Karpas-422 (cell line): ENCODE data around the gene FCGBP. TPM values are rescaled to one million over a fixed set of nuclear protein-coding genes. Genes with fewer than 3 reads are reported as not detected.
A peak's percentile ranks its signal among the peaks of the same experiment; 100 is the strongest.
"Not testable (repeated sequence)": the region's sequence is repeated elsewhere in the genome, so short reads cannot be mapped to it uniquely, and the experiment has no call there.

ENCODE experiments used
- DNase-seq: peaks from one replicate; pipeline ENCODE4 v3.0.0-alpha.2; 2015
- H2AFZ ChIP-seq: fragments of 200-600 bp; sonication (generic); 2 replicates; pipeline ENCODE4 v1.6.1; 2014; ENCODE audit warnings: antibody characterized with exemption, low read length, mixed read lengths
- H3K27ac ChIP-seq: fragments of 200-600 bp; sonication (generic); 2 replicates; pipeline ENCODE4 v1.5.1; 2014; ENCODE audit warnings: mild to moderate bottlenecking, low read length, moderate library complexity
- H3K27me3 ChIP-seq: fragments of 200-600 bp; sonication (generic); 2 replicates; pipeline ENCODE4 v1.6.1; 2014; ENCODE audit warnings: low read length, mixed read lengths
- H3K36me3 ChIP-seq: fragments of 200-600 bp; sonication (generic); 2 replicates; pipeline ENCODE4 v1.6.1; 2014; ENCODE audit warnings: low read length, mixed read lengths; ENCODE audit not compliant: insufficient read depth
- H3K4me1 ChIP-seq: fragments of 200-600 bp; sonication (generic); 2 replicates; pipeline ENCODE4 v1.6.1; 2014; ENCODE audit warnings: mild to moderate bottlenecking, low read length, mixed read lengths
- H3K4me2 ChIP-seq: fragments of 200-600 bp; sonication (generic); 2 replicates; pipeline ENCODE4 v1.6.1; 2014; ENCODE audit warnings: low read length, low read depth, mild to moderate bottlenecking; ENCODE audit not compliant: poor library complexity, severe bottlenecking
- H3K4me3 ChIP-seq: fragments of 200-600 bp; sonication (generic); 2 replicates; pipeline ENCODE4 v1.5.1; 2014; ENCODE audit warnings: mild to moderate bottlenecking, antibody characterized with exemption, low read length, mixed read lengths
- H3K79me2 ChIP-seq: fragments of 200-600 bp; sonication (generic); 2 replicates; pipeline ENCODE4 v1.6.1; 2014; ENCODE audit warnings: mild to moderate bottlenecking, low read length, mixed read lengths
- H3K9ac ChIP-seq: fragments of 200-600 bp; sonication (generic); 2 replicates; pipeline ENCODE4 v1.6.0; 2014; ENCODE audit warnings: low read length
- H3K9me2 ChIP-seq: fragments of 200-600 bp; sonication (generic), shearing (Covaris generic); replicated peaks from 2 replicates; pipeline ENCODE4 v1.6.0; 2014; ENCODE audit warnings: mild to moderate bottlenecking, low read length, moderate library complexity; ENCODE audit not compliant: insufficient read depth
- H3K9me3 ChIP-seq: fragments of 300-700, 200-600 bp; sonication (generic); 2 replicates; pipeline ENCODE4 v1.6.1; 2014; ENCODE audit warnings: low read length, mixed read lengths
- H4K20me1 ChIP-seq: fragments of 200-600 bp; sonication (generic); 2 replicates; pipeline ENCODE4 v1.6.1; 2014; ENCODE audit warnings: mild to moderate bottlenecking, antibody characterized with exemption, low read length, low read depth; ENCODE audit not compliant: insufficient read depth
- total RNA-seq: library from RNA; depleted of rRNA; stranded (reverse); fragments of >200 nt; shearing (Covaris generic); gene quantifications from 2 replicates; pipeline ENCODE4 v1.2.3, GENCODE V29; 2014; ENCODE audit warnings: low replicate concordance

The FCGBP gene
- total RNA-seq, 1 experiment from 2014 or later = not detected

DNA sequence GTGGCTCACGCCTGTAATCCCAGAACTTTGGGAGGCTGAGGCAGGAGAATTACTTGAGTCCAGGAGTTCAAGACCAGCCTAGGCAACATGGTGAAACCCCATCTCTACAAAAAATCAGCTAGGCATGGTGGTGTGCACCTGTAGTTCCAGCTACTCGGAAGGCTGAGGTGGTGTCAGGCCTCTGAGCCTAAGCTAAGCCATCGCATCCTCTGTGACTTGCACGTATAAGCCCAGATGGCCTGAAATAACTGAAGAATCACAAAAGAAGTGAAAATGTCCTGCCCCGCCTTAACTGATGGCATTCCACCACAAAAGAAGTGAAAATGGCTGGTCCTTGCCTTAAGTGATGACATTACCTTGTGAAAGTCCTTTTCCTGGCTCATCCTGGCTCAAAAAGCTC is 23.5 kb upstream of the FCGBP start:
- H4K20me1 ChIP-seq, DNase-seq, H3K27me3 ChIP-seq, H3K9ac ChIP-seq, H2AFZ ChIP-seq, H3K9me2 ChIP-seq, H3K27ac ChIP-seq, H3K36me3 ChIP-seq, H3K79me2 ChIP-seq, H3K4me3 ChIP-seq, H3K9me3 ChIP-seq, H3K4me2 ChIP-seq: not testable (repeated sequence)
- H3K4me1 ChIP-seq = peaks cover 21% of the 10 kb centered on the region

DNA sequence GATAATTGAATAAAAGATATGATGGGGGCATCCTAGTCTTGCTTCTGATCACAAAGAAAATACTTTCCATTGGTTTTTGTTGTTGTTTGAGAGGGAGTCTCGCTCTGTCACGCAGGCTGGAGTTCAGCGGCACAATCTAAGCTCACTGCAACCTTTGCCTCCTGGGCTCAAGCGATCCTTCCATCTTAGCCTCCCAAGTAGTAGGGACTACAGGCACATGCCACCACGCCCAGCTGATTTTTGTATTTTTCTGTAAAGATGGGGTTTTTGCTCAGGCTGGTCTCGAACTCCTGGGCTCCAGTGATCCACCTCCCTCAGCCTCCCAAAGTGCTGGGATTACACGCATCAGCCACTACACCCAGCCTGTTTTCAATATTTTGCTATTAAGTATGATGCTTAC is 19.5 kb upstream of the FCGBP start:
- no peaks in the 10 kb centered on the region for H4K20me1 ChIP-seq
- H3K9me3 ChIP-seq = no peaks in the 10 kb centered on the region
- H3K27me3 ChIP-seq = no peaks in the 10 kb centered on the region
- no peak overlapping the region for H3K27ac ChIP-seq
- no peaks in the 10 kb centered on the region for H3K9me2 ChIP-seq
- H3K4me2 ChIP-seq = peak overlapping the region; percentile 44
- no peaks in the 10 kb centered on the region for H3K36me3 ChIP-seq
- H3K79me2 ChIP-seq = no peaks in the 10 kb centered on the region
- H2AFZ ChIP-seq = no peak overlapping the region
- H3K9ac ChIP-seq = no peak overlapping the region
- H3K4me3 ChIP-seq = no peak overlapping the region
- peaks cover 13% of the 10 kb centered on the region for H3K4me1 ChIP-seq
- no peak for DNase-seq

DNA sequence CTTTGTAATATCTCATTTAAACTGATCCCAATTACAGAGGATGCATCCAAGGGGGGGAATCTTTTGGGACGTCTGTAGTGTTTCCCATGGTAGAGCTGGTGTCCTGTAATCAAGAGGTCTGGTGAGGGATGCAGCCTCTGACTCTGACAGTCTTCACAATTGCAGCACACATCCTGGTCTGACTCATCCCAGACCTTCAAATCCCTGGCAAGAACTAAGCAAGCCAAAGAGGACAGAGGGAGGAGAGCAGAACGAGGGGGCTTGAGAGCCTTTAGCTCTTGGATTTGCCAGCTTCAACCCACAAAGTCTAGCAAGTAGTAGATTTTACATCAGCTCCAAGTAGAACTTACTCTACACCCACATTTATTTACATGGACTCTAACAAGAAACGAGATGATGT is 17.3 kb upstream of the FCGBP start:
- no peaks in the 10 kb centered on the region for H3K9me2 ChIP-seq
- H3K79me2 ChIP-seq = no peaks in the 10 kb centered on the region
- H3K27me3 ChIP-seq = no peaks in the 10 kb centered on the region
- H3K9me3 ChIP-seq = no peaks in the 10 kb centered on the region
- H3K9ac ChIP-seq = no peak overlapping the region
- H3K4me2 ChIP-seq = no peak overlapping the region
- no peak overlapping the region for H2AFZ ChIP-seq
- H3K27ac ChIP-seq = no peak overlapping the region
- H3K4me3 ChIP-seq = no peak overlapping the region
- H3K4me1 ChIP-seq = peaks cover 13% of the 10 kb centered on the region
- no peaks in the 10 kb centered on the region for H4K20me1 ChIP-seq
- DNase-seq = no peak
- no peaks in the 10 kb centered on the region for H3K36me3 ChIP-seq

DNA sequence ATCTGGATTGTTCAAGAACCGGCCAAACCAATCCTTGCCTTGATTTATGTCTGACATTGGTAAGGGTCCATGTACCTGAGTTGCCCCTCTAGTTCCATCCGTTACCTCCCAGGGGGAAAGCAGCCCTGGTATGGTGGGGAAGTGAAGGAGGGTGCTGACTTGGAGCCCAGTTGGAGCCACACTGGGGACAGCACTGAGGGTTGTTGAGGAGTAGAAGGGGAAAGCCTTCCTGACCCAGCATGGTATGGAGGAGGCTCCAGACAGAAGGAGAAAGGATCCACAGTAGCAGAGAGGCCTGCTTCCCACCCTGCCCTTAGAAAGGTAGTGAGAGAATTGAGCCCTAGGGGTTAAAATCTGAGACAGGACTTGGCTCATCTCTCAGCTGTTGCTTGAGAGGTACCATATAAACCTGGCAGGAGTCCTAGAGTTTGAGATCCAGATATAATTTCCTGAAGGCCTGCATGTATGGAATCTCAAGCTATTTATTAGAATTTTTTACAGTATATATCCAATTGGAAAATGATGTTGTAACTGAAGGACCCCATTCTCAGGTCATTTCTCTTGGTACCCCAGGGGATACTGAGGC is 16.7 kb upstream of the FCGBP start:
- Histone ChIP-seq H3K9ac (no peak overlapping the region), H3K27me3 (no peaks in the 10 kb centered on the region), H3K9me3 (no peaks in the 10 kb centered on the region), H3K9me2 (no peaks in the 10 kb centered on the region), H2AFZ (no peak overlapping the region), H3K4me1 (peaks cover 13% of the 10 kb centered on the region), H3K27ac (no peak overlapping the region), H3K4me2 (no peak overlapping the region), H4K20me1 (no peaks in the 10 kb centered on the region), H3K36me3 (no peaks in the 10 kb centered on the region), H3K4me3 (no peak overlapping the region), H3K79me2 (no peaks in the 10 kb centered on the region)
- DNase-seq = no peak

DNA sequence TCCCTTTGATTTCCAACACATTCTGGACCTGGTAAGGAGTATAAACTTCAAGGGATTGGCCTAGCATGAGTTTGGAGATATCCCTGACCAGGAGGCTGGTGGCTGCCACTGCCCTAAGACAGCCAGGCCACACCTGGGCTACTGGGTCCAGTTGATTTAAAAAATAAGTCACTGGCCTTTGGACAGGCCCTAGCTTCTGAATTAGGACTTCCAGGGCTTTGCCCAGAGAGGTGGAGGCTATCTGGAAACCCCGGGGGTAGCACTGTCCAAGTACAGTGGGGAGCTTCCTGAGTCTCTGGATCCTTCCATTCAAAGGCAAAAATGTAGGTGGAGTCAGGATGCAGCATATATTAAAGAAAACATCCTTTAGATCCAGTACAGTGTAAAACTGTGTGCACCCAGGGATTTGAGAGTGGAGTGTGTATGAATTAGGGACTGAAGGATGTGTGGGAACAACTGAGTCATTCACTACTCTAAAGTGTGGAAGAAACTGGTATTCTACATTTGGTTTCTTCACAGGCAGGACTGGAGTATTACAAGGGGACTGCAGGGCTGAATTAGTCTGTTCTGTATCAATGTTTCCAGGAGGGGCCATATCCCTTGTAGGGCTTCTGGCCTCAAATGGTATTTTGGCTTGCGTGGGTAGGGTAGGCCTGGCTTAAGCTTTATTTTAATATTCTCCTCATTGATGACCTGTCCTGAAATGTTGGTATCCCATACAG is 14.8 kb upstream of the FCGBP start:
- no peak overlapping the region for H3K27ac ChIP-seq
- no peak overlapping the region for H3K4me2 ChIP-seq
- peaks cover 12% of the 10 kb centered on the region for H3K4me1 ChIP-seq
- H3K4me3 ChIP-seq = no peak overlapping the region
- no peak overlapping the region for H2AFZ ChIP-seq
- no peaks in the 10 kb centered on the region for H3K36me3 ChIP-seq
- no peaks in the 10 kb centered on the region for H3K9me2 ChIP-seq
- no peaks in the 10 kb centered on the region for H4K20me1 ChIP-seq
- H3K9me3 ChIP-seq = no peaks in the 10 kb centered on the region
- H3K9ac ChIP-seq = no peak overlapping the region
- no peaks in the 10 kb centered on the region for H3K27me3 ChIP-seq
- DNase-seq = no peak
- H3K79me2 ChIP-seq = no peaks in the 10 kb centered on the region

DNA sequence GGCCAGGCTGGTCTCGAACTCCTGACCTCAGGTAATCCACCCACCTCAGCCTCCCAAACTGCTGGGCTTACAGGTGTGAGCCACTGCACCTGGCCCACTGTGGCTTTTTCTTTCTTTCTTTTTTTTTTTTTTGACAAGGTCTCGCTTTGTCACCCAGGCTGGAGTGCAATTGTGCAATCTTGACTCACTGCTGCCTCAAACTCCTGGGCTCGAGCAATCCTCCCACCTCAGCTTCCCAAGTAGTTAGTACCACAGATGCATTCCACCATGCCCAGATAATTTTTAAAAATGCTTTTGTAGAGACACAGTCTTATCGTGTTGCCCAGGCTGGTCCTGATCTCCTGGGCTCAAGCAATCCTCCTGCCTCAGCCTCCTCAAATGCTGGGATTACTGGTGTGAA is 12.1 kb upstream of the FCGBP start:
- no peak overlapping the region for H3K27ac ChIP-seq
- H3K9me3 ChIP-seq = no peaks in the 10 kb centered on the region
- H3K4me3 ChIP-seq = no peak overlapping the region
- no peaks in the 10 kb centered on the region for H3K79me2 ChIP-seq
- H2AFZ ChIP-seq = no peak overlapping the region
- H3K27me3 ChIP-seq = no peaks in the 10 kb centered on the region
- peaks cover 11% of the 10 kb centered on the region for H3K4me1 ChIP-seq
- no peaks in the 10 kb centered on the region for H3K36me3 ChIP-seq
- no peaks in the 10 kb centered on the region for H4K20me1 ChIP-seq
- no peak overlapping the region for H3K4me2 ChIP-seq
- H3K9me2 ChIP-seq = no peaks in the 10 kb centered on the region
- DNase-seq = no peak
- no peak overlapping the region for H3K9ac ChIP-seq

DNA sequence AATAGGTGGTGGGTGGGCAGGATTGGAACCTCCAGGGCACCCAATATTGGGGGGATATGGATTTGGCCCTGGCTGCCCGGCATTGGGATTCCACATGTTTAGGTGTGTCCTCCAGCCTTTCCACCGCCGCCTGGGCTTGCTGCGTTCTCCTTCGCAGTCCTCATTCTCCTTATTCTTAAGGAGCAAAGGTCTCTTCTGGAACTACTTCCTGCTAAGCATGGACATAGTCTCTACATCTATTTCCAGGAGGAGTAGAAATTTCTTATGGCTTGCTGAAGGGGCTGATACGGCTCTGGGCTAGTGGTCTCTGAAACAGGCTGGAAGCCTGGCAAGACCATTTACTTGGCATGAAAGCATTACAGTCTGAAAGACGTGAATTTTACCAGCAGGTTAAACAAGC is 9.2 kb upstream of the FCGBP start:
- Histone ChIP-seq H2AFZ (no peak overlapping the region), H3K36me3 (no peaks in the 10 kb centered on the region; the same call in 1 of the 2 replicates), H3K9me2 (no peaks in the 10 kb centered on the region), H3K9me3 (peaks cover 3% of the 10 kb centered on the region; the same call in 1 of the 2 replicates), H3K79me2 (no peaks in the 10 kb centered on the region), H3K27me3 (no peaks in the 10 kb centered on the region), H3K27ac (no peak overlapping the region), H3K9ac (no peak overlapping the region), H4K20me1 (no peaks in the 10 kb centered on the region), H3K4me1 (peaks cover 16% of the 10 kb centered on the region), H3K4me2 (no peak overlapping the region), H3K4me3 (no peak overlapping the region)
- DNase-seq = no peak

DNA sequence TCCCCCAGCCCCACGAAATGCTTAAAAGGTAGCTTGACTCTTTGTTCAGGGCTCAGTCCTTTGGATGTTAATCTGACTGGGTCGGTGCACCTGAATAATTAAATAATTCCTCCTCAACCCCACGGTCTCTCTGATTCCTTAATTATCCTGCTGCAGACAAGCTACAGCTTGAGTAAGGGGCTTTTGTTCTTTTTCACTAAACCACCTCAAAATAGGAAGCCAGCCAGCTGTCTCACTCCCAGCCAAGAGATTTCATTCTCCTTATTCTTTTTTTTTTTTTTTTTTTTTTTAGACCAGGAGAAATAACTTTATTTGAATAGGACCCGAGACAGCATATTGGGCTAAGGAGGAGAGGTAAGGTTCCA is 7.9 kb upstream of the FCGBP start:
- peaks cover 16% of the 10 kb centered on the region for H3K4me1 ChIP-seq
- H3K79me2 ChIP-seq = no peaks in the 10 kb centered on the region
- peaks cover 3% of the 10 kb centered on the region; the same call in 1 of the 2 replicates for H3K9me3 ChIP-seq
- H3K36me3 ChIP-seq = no peaks in the 10 kb centered on the region; the same call in 1 of the 2 replicates
- no peak for DNase-seq
- H3K27ac ChIP-seq = peak overlapping the region; percentile 33
- H3K9ac ChIP-seq = no peak overlapping the region
- H4K20me1 ChIP-seq = no peaks in the 10 kb centered on the region
- H3K4me2 ChIP-seq = peak overlapping the region; percentile 31
- no peaks in the 10 kb centered on the region for H3K27me3 ChIP-seq
- H3K4me3 ChIP-seq = no peak overlapping the region
- no peaks in the 10 kb centered on the region for H3K9me2 ChIP-seq
- no peak overlapping the region for H2AFZ ChIP-seq
